ENCODE data around the gene DPP7. TPM values are rescaled to one million over a fixed set of nuclear protein-coding genes. Genes with fewer than 3 reads are reported as not detected.

Gene DPP7
- total and polyA plus RNA-seq, 2 experiments from 2014 or later: 134 to 145 TPM

DNA sequence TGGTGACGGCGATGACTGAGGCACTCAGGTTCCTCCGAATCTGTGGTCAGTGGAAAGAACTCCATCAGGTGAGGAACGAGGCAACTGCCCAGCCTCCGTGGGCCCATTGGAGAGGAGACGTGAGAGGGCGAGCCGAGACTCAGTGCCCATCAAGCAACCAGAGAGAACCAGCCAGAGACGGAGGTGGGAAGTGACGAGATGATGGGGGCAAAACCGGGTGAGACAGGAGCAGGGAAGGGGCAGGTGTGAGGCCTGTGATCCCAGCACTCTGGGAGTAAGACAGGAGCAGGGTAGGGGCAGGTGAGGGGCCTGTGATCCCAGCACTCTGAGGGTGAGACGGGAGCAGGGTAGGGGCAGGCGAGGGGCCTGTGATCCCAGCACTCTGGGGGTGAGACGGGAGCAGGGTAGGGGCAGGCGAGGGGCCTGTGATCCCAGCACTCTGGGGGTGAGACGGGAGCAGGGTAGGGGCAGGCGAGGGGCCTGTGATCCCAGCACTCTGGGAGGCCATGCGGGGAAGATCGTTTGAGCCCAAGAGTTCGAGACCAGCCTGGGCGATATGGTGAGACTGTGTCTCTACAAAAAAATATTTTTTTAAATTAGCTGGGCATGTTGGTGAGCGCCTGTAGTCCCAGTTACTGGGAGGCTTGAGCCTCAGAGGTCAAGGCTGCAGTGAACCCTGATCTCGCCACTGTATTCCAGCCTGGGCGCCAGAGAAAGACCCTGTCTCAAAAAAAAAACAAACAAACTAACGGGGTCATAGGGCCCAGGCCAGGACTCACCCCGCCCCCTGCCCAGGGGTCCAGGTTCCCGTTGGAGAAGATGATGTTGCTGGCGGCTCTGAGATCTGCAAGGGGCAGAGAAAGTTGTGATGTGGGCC is 3.4 kb downstream of the DPP7 start:
- DNase-seq: no peak
- H4K20me1 ChIP-seq (ENCODE audit: insufficient read depth): no peaks in the 10 kb centered on the region
- WGBS, 2 experiments (ENCODE audit: low coverage in 1 of 2, low lambda C conversion rate in 2 of 2, missing lambda C conversion rate in 2 of 2): 88 to 89% methylated on average over 17 to 28 of the region's 28 CpGs
- no peak overlapping the region for H3K27ac ChIP-seq
- H3K27me3 ChIP-seq (replicated peaks; ENCODE audit: insufficient read depth): no peaks in the 10 kb centered on the region
- H3K9ac ChIP-seq: no peak overlapping the region
- no peaks in the 10 kb centered on the region for H3K36me3 ChIP-seq (ENCODE audit: low read depth)
- TF ChIP-seq EZH2phosphoT487 (IDR thresholded peaks at IDR 0.05; ENCODE audit: insufficient read depth, low read depth): no peak
- TF ChIP-seq EZH2 (IDR thresholded peaks at IDR 0.05; ENCODE audit: insufficient read depth, poor library complexity, severe bottlenecking): no peak
- in situ Hi-C loops (cut with MboI): loop anchor here (25.0 kb wide), 1 partner anchor 301 kb away; the partner anchor contains the start of genes EXD3 and NOXA1
- no peak overlapping the region for H2AFZ ChIP-seq
- H3K9me2 ChIP-seq (ENCODE audit: insufficient read depth): no peaks in the 10 kb centered on the region
- H3K9me3 ChIP-seq (ENCODE audit: low read depth): no peaks in the 10 kb centered on the region
- H3K4me2 ChIP-seq (ENCODE audit: unreplicated experiment): no peak overlapping the region
- H3K4me1 ChIP-seq (ENCODE audit: insufficient read depth): no peaks in the 10 kb centered on the region
- no peaks in the 10 kb centered on the region for H3K79me2 ChIP-seq (ENCODE audit: insufficient read depth)
- no peak overlapping the region for H3K4me3 ChIP-seq
- no peaks in the 10 kb centered on the region for H3F3A ChIP-seq (ENCODE audit: insufficient read depth)

DNA sequence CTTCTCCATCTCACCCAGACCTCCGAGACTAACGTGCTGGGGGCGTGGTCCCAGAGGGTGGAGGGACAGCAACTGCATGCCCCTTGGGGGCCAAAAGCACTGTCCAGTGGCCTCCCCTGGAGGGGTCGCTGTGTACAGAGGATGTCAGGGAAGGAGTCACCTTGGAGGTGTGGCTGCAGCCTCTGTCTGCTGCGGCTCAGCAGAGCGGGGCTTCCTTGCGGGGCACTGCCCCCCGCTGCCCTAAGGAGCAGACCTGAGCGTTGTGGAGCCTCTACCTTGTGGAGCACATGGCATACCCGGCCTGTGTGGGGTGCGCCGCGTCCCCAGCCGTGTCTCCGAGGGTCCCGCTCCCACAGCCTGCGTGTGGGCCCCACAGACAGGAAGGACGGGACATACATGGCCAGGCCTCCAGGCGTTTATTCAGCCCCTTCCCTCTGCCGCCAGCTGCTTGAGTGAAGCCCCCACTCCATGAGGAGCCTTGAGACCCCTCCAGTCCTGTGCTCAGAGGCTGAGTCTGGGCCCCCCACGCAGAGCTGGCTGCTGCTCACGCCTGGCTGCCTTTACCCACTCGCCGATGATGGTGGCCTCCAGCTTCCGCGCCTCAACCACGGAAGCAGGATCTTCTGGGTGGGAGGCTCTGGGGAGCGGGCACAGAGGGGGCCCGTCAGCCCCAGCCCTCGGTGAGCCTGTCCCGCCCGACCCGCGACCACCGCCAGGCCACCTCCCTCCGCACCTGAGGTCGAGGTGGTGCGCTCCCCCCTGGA is 4.2 kb downstream of the DPP7 start:
- H3K4me2 ChIP-seq (ENCODE audit: unreplicated experiment): no peak overlapping the region
- H3K79me2 ChIP-seq (ENCODE audit: insufficient read depth): no peaks in the 10 kb centered on the region
- no peaks in the 10 kb centered on the region for H3K27me3 ChIP-seq (replicated peaks; ENCODE audit: insufficient read depth)
- in situ Hi-C loops (cut with MboI): loop anchor here (25.0 kb wide), 1 partner anchor 302 kb away; the partner anchor contains the start of genes EXD3 and NOXA1
- H3K9ac ChIP-seq: no peak overlapping the region
- H2AFZ ChIP-seq: no peak overlapping the region
- no peaks in the 10 kb centered on the region for H3K4me1 ChIP-seq (ENCODE audit: insufficient read depth)
- no peak for DNase-seq
- no peaks in the 10 kb centered on the region for H3K9me2 ChIP-seq (ENCODE audit: insufficient read depth)
- H3F3A ChIP-seq (ENCODE audit: insufficient read depth): no peaks in the 10 kb centered on the region
- no peak overlapping the region for H3K4me3 ChIP-seq
- WGBS, 2 experiments (ENCODE audit: low coverage in 1 of 2, low lambda C conversion rate in 2 of 2, missing lambda C conversion rate in 2 of 2): 92 to 94% methylated on average over 27 to 35 of the region's 38 CpGs
- TF ChIP-seq EZH2phosphoT487 (IDR thresholded peaks at IDR 0.05; ENCODE audit: insufficient read depth, low read depth): no peak
- H3K36me3 ChIP-seq (ENCODE audit: low read depth): no peaks in the 10 kb centered on the region
- no peak overlapping the region for H3K27ac ChIP-seq
- no peaks in the 10 kb centered on the region for H3K9me3 ChIP-seq (ENCODE audit: low read depth)
- no peaks in the 10 kb centered on the region for H4K20me1 ChIP-seq (ENCODE audit: insufficient read depth)

DNA sequence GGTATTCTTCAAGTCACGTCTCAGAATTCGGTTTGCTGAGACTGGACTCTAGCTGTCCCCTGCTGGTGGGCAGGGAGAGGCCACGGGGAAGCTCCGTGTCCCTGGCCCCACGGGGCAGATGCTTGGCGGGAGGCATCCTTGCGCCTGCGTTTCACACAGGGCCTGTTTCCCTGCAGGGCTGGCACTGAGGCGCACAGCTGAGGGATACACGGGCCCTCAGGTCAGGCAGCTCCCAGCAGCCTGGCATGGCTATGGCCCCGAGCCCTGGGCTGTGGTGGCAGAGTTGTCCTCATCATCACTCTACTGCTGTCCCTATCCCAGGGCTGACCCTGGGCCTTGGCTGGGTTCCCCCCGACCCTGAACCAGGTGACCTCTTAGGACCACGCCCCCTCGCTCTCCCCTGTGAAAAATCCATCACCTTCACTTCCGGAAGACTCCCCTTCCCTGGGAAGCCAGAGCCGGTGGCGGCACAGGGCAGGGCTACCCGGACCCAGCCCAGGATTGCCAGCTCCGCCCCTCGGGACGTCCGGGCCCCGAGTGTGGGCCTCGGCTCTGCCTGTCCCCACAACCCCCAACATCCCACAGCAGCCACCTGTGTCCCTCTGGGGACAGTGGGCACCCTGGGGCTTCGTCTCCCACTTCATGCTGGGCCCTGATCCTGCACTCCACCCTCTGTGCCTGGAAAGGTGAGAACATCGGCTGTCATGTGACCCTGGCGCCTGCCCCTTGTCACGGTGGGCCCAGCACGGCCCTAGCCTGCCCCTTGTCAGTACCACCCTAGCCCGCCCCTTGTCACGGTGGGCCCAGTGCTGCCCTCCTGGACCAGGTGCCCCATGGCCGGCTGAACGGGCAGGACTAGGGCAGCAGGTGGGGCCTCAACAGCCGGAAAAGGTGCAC is 5.0 kb downstream of the DPP7 start:
- H3F3A ChIP-seq (ENCODE audit: insufficient read depth): no peaks in the 10 kb centered on the region
- in situ Hi-C loops (cut with MboI): loop anchor here (25.0 kb wide), 1 partner anchor 303 kb away; the partner anchor contains the start of genes EXD3 and NOXA1
- no peak overlapping the region for H2AFZ ChIP-seq
- no peaks in the 10 kb centered on the region for H3K27me3 ChIP-seq (replicated peaks; ENCODE audit: insufficient read depth)
- no peak overlapping the region for H3K4me3 ChIP-seq
- no peaks in the 10 kb centered on the region for H3K9me3 ChIP-seq (ENCODE audit: low read depth)
- no peak overlapping the region for H3K27ac ChIP-seq
- no peaks in the 10 kb centered on the region for H4K20me1 ChIP-seq (ENCODE audit: insufficient read depth)
- no peak overlapping the region for H3K9ac ChIP-seq
- WGBS, 2 experiments (ENCODE audit: low coverage in 1 of 2, low lambda C conversion rate in 2 of 2, missing lambda C conversion rate in 2 of 2): 83 to 85% methylated on average over 33 of the region's 34 CpGs
- H3K4me1 ChIP-seq (ENCODE audit: insufficient read depth): no peaks in the 10 kb centered on the region
- H3K79me2 ChIP-seq (ENCODE audit: insufficient read depth): no peaks in the 10 kb centered on the region
- H3K4me2 ChIP-seq (ENCODE audit: unreplicated experiment): no peak overlapping the region
- H3K9me2 ChIP-seq (ENCODE audit: insufficient read depth): no peaks in the 10 kb centered on the region
- DNase-seq: no peak
- H3K36me3 ChIP-seq (ENCODE audit: low read depth): no peaks in the 10 kb centered on the region
- TF ChIP-seq EZH2phosphoT487 (IDR thresholded peaks at IDR 0.05; ENCODE audit: insufficient read depth, low read depth): no peak
- no peak for TF ChIP-seq EZH2 (IDR thresholded peaks at IDR 0.05; ENCODE audit: insufficient read depth, poor library complexity, severe bottlenecking)

Measured in GM23248 (cell line).